Forelimb muscle (tissue), 1 donor: ENCODE results near the gene F2RL3. TPM values are rescaled to one million over a fixed set of nuclear protein-coding genes. Genes with fewer than 3 reads are reported as not detected.
"Not testable (repeated sequence)": the region's sequence is repeated elsewhere in the genome, so short reads cannot be mapped to it uniquely, and the experiment has no call there.

Experiments
- DNase-seq: peaks from one replicate; pipeline ENCODE4 v3.0.0-alpha.2; 2013; ENCODE audit warnings: low read depth
- polyA plus RNA-seq: library from polyadenylated mRNA; unstranded; fragments of 120-200 nt; gene quantifications from one replicate; pipeline ENCODE4 v1.2.1, GENCODE V29; 2013; ENCODE audit not compliant: insufficient read length

The F2RL3 gene
- polyA plus RNA-seq, 1 donor, result 0.19 TPM

DNA sequence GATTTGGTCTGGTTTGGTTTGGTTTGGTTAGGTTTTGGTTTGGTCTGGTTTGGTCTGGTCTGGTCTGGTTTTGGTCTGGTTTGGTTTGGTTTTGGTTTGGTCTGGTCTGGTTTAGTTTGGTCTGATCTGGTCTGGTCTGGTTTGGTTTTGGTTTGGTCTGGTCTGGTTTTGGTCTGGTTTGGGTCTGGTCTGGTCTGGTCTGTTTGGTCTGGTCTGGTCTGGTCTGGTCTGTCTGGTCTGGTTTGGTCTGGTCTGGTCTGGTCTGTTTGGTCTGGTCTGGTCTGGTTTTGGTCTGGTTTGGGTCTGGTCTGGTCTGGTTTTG lies 13.9 kb upstream of the F2RL3 start:
- not testable (repeated sequence) for DNase-seq

DNA sequence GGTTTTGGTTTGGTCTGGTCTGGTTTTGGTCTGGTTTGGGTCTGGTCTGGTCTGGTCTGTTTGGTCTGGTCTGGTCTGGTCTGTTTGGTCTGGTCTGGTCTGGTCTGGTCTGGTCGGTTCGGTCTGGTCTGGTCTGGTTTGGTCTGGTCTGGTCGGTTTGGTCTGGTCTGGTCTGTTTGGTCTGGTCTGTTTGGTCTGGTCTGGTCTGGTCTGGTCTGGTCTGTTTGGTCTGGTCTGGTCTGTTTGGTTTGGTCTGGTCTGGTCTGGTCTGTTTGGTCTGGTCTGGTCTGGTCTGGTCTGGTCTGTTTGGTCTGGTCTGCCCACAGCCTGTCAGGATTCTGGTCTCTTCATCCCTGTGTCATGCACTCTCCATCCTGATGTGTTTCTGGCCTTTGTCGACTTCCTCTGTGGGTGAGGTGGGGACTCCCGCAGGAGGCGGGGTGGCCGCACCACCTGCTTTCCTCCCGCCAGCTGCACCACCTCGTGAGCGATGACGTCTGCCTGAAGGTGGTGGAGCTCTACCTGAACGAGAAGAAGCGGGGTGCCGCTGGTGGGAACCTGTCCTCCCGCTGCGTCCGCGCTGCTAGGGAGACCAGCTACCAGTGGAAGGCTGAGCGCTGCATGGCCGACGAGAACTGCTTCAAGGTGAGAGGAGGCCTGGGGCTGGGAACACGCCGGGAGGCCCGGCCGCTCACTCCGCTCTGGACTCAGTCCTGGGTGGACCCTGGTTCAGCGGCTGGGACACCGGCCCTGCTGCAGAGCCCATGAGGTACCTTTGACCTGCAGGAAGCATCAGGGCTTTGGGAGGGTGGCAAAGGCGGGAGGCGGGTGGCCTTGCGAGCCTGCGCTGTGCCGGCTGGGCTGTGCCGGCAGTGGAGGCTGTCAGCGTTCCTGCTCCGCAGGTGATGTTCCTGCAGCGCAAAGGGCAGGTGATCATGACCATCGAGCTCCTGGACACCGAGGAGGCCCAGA lies 12.9 kb upstream of the F2RL3 start:
- DNase-seq, result no peak

DNA sequence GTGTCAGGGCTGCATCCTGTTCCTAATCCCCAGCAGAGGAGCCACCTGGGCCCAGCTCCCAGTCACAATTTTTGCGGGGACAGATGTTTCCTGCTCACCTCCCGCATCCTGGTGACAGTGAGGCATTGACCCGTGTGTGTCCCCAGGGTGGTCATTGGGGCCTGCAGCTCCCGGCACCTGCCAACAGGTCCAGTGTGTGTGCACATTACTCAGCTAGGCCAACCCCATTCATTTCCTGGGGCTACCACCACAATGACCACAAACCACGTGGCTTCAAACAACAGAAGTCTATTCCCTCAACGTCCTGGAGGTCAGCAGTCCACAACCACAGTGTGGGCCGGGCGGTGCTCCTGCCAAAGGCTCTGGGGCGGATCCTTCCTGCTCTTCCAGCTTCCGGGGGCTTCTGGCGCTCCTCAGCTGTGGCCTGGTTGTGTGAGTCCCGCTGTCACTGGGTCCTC lies 11.9 kb upstream of the F2RL3 start:
- no peak for DNase-seq

DNA sequence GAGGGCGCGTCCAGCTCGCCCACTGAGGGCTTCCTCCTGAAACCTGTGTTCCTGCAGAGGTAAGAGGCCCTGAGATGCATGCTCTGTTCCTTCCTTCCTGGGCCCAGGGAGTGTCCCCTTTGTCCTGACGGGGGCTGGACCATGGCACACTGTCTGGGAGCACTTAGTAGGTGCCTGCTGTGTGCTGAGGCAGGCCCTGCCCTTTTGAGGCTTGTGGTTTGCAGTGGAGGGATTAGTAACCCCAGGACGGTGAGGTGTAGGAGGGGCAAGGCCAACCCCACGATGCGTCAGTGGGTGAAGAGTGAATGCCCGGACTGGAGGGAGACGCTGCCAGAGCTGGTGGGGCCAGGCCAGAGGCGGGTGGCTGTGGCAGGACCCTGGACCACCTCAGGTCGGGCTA lies 11.2 kb upstream of the F2RL3 start:
- DNase-seq, result no peak

DNA sequence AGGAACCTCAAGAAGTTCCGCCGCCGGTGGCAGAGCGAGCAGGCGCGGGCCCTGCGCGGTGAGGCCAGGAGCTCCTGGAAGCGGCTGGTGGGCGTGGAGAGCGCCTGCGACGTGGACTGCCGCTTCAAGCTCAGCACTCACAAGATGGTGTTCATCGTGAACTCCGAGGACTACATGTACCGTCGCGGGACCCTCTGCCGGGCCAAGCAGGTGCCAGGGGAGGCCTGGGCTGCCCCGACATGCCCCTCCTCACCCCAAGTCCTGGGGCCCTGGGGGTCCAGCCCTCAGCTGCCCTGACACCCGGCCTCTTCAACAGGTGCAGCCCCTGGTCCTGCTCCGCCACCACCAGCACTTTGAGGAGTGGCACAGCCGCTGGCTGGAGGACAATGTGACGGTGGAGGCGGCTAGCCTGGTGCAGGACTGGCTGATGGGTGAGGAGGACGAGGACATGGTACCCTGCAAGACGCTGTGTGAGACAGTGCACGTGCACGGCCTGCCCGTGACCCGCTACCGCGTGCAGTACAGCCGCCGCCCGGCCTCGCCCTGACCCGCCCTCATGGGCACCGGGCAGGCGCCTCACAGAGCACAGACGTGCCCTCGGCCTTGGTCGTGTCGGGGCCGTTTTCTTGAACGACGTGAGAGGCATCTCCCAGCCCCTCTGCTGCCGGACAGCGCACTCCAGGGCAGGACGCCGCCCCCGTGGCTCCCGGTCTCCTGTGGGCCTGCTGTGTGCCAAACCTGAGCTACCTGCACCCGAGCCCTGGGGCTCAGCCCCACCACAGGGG lies 10.4 kb upstream of the F2RL3 start:
- no peak for DNase-seq

DNA sequence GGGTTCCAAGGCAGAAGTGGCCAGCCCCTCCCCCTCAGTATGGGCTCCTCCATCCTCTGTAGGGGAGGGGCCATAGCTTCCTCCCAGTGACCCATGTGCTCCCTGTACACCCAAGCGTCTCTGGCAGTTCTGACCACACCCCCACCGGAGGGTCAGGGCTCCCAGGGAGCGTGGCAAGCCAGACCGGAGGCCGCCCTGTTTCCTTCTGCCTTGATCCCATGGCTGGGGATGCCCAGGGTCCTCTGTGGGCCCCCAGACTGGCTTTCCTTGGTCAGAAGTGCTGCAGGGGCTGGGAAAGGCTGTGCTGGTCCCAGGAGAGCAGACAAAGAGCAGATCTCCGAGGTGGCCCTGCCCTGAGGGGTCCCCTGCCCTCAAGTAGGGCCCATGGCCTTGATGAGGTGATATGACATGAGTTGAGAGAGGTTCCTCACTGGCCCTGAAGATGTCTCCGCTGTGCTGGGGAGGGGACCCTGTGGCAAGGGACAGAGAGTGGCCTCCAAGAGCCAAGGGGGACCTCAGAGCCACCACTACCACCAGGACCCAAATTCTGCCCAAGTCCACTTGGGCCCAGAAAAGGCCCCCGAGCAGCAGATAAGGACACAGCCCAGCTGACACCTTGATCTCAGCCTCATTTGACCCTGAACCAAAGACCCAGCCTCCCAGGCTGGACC lies 7.8 kb upstream of the F2RL3 start:
- DNase-seq, result no peak

DNA sequence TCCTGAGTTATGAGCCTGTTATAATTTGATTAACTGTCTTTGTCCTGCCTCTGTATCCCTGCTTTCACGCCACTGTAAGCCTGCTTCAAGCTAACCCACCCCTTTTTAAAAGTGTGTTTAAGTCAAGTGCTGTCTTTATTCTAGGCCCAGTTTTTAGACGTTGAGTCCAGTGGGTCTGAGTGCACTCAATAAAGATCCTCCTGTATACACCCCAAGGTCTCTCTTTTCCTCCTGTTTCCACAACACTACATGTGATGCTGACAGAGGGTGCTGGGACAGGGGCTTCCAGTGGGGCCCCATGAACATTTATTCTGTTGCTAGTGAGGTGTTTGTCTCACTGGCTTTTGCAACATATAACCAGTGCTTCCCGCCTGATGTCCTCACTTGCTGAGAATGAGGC lies 6.7 kb upstream of the F2RL3 start:
- no peak for DNase-seq

DNA sequence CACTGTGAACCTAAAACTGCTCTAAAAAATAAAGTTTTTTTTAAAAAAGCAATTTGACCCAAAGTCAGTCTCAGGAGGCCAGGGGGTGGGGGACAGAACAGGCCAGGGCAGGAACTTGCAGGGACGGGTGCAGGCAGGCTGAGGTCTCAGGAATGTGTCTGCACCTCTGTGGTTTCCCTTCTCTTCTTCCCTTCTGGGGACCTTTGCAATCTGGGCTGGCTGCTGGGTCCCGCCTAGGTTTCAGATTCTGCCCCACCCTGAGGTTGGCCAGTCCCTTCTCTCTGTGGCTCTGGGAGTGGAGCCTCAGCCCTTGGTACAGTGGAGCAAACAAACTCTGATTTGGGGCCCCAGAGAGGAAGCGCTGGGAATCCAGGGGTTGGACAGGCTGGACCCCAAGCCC lies 5.3 kb upstream of the F2RL3 start:
- DNase-seq, result no peak

DNA sequence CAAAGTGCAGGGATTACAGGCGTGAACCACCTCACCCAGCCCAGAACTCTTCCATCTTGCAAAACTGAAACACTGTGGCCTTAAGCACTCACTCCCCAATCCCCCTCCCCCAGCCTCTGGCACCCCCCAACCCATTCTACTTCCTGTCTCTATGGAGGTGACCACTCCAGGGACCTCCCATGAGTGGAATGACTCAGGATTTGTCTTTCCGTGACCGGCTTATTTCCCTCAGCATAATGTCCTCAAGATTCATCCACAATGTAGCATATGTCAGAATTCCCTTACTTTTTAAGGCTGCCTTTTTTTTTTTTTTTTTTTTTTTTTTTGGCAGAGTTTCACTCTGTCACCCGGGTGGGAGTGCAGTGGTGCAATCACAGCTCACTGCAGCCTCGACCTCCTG lies 3.6 kb upstream of the F2RL3 start:
- no peak for DNase-seq

DNA sequence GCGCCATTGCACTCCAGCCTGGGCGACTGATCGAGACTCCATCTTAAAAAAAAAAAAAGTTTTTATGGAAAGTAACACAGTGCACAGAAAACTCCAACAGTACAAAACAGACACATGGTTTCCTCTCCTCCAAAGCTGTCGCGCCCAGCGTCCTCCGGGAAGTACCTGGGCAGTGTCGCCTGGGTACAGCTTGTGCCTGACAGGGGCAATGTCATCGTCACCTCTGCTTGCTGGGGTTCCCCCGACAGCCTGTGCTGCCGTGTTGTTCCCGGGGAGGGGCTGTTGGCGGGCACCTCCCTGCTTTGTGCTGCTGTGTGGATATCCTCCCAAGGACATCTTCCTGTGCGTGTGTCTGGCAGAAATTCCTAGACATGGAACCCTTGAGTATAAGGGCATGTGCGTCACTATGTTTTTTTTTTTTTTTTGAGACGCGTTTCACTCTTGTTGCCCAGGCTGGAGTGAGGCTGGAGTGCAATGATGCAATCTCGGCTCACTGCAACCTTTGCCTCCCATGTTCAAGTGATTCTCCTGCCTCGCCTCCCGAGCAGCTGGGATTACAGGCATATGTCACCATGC lies 2.4 kb upstream of the F2RL3 start:
- no peak for DNase-seq

DNA sequence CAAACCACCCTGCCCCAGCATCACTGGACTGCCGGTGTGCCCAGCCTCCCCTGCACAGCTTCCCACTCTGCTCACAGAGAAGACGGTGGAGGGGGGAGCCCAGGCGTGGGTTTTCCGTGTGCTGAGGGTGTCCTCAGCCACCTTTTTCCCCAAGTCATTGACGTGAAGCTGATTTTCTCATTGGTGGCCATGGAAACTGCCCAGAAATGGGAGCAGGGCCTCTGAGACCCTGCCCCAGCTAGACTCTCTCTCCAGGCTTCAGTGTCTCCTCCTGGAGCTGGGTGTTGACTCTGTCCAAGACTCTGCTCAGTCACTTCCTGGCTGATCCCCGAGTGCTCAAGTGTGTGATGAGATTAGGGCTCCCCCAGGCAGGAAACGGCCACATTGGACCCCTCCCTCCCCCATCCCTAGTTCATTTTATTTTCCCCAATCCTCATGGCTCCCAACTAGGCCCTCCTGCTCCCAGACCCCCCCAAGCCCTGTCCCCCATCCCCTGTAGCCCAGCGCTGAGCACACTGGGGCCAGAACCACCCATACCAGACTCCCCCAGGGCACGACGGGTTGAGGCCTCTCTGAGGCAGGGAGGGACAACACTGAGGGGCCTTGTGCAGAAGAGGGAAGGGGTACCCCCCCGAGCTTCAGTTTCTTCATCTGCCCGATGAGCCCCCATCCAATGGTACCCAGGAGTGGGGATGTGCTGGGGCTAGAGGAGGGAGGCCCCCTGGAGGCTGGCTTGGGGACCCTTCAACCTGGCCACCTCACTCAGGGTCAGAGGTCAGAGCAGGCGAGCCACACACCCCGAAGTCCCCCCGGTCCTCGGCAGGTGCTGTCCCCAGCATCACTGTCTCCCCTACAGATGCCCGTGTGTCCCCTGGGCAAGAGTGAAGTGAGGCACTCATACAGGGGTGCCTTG lies 1.2 kb upstream of the F2RL3 start:
- DNase-seq, result no peak

DNA sequence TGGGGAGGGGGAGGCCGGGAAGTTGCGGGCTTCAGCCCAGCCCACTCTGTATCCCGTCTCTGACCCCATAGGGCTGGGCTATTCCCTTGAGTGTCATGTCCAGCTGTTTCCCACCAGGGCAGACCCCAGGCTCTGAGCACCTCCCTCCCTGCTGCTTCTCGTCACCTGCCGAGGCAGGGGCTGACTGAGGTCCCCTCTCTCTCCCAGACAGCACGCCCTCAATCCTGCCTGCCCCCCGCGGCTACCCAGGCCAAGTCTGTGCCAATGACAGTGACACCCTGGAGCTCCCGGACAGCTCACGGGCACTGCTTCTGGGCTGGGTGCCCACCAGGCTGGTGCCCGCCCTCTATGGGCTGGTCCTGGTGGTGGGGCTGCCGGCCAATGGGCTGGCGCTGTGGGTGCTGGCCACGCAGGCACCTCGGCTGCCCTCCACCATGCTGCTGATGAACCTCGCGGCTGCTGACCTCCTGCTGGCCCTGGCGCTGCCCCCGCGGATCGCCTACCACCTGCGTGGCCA lies 625 bp downstream of the F2RL3 start:
- DNase-seq, result no peak

DNA sequence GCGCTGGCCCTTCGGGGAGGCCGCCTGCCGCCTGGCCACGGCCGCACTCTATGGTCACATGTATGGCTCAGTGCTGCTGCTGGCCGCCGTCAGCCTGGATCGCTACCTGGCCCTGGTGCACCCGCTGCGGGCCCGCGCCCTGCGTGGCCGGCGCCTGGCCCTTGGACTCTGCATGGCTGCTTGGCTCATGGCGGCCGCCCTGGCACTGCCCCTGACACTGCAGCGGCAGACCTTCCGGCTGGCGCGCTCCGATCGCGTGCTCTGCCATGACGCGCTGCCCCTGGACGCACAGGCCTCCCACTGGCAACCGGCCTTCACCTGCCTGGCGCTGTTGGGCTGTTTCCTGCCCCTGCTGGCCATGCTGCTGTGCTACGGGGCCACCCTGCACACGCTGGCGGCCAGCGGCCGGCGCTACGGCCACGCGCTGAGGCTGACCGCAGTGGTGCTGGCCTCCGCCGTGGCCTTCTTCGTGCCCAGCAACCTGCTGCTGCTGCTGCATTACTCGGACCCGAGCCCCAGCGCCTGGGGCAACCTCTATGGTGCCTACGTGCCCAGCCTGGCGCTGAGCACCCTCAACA lies 1.2 kb downstream of the F2RL3 start:
- no peak for DNase-seq

DNA sequence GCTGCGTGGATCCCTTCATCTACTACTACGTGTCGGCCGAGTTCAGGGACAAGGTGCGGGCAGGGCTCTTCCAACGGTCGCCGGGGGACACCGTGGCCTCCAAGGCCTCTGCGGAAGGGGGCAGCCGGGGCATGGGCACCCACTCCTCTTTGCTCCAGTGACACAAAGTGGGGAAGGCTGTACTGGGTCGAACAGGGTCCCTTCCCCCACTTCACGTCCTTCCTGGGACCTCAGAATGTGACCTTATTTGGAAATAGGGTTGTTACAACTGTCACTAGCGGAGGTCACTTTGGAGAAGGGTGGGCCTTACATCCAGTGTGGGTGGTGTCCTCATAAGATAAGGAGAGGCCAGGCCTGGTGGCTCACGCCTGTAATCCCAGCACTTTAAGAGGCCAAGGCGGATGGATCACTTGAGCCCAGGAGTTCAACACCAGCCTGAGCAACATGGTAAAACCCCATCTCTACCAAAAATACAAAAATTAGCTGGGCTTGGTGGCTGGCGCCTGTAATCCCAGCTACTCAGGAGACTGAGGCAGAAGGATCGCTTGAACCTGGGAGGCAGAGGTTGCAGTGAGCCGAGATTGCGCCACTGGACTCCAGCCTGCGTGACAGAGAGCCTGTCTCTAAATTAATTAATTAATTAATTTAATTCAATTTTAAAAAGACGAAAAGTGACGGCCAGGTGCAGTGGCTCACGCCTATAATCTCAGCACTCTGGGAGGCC lies 1.8 kb downstream of the F2RL3 start:
- DNase-seq, result no peak

DNA sequence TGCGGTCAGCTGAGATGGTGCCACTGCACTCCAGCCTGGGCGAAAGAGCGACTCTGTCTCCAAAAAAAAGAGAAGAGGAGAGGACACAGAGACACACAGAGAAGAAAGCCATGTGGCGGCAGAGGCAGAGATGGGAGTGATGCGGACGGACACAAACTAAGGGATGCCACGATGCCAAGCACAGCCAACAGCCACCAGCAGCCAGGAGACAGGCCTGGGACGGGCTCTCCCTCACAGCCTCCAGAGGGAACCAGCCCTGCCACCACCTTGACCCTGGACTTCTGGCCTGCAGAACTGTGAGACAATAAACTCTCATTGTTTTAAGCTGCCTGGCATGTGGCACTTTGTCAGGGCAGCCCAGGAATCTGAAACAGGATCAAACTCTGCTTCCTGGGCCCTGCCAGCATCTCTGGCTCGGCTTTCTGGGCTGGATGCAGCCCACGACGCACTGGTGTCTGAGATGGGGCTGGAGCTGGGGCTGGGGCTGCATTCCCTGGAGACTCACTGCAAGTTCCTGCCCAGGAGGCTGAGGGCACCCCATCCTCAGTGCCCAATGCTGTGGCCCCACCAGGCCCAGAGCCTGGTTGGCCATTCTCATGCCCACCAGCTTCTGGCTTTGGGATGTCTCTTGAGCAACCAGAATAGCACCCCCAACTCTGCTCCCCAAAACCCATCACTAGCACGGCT lies 3.0 kb downstream of the F2RL3 start:
- DNase-seq, result no peak

DNA sequence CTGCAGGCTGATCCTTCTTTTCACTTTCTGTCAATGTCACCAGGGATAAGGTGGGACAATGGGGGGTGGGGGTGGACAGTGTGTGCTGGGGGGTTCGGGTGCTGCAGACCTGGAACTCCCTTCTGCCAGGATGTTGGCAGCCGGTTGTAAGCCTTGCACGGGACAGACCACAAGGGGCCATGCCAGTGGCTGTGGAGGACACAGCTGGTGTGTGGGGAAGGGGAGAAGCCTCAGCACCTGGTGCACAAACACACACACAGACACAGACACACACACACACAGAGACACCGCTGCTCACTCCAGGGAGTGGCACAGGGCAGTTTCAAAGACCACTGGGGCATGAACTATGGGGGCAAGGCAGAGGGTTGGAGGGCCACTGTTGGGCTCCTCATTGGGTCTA lies 3.6 kb downstream of the F2RL3 start:
- DNase-seq, result no peak

DNA sequence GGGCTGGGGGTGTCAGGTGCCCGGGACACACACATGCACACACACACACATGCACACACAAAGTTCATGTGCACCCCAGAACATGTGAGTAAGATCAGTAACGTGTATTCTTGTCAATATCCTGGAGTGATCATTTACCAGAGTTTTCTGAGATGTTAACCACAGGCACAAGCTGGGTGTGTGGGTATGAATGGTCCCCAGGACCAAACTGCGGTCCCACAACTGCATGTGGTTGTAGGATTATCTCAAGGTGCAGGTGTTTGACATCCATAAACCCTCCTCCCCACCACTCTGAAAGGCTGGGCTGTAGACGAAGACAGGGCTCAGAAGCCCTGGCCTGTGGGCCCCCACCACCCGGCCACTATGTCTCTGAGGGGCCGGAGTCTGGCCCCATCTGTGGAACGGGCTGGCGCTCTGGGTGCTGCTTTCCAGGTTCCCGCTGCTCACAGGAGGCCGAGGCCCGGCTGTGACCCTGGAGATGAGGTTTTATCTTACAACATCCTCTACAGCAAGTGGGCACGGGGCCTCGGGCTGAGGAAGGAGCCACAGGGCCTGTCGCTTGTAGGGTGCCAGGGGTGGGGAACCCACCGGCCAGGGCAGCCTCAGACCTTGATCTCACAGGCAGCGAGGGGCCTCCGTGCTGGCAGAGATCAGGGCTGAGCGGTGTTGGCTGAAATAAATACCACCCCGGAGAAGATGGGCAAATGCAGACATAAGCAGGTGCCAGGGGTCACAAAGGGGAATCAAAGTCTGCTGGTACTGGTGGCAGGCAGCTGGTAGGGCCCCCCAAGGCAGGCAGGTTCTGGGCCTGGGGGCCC lies 4.3 kb downstream of the F2RL3 start:
- DNase-seq, result no peak

DNA sequence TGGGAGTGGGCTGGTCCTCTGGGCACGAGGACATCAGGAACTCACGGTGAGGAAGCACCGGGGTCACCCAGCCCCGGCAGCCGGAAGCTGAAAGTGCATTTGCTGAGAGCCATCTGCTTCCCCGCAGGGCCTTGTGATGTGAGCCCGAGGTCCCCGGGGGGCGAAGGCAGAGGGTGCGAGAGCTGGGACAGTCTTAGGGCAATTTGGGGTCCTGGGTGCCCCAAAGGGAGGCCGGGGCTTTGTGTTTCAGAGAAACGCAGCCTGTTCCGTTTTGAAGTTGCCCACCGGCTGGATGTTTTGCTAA lies 4.8 kb downstream of the F2RL3 start:
- no peak for DNase-seq
